ENCODE data around the gene CD72. TPM values are rescaled to one million over a fixed set of nuclear protein-coding genes. Genes with fewer than 3 reads are reported as not detected.
A peak's percentile ranks its signal among the peaks of the same experiment; 100 is the strongest.

Gene CD72
- 2.5 TPM for polyA plus RNA-seq (2013, experiment 1 of 4)
- 2.5 TPM for polyA plus RNA-seq (2013, experiment 2 of 4)
- polyA plus RNA-seq (2013, experiment 3 of 4), result 3.3 TPM
- 2.9 TPM for polyA plus RNA-seq (2013, experiment 4 of 4)

DNA sequence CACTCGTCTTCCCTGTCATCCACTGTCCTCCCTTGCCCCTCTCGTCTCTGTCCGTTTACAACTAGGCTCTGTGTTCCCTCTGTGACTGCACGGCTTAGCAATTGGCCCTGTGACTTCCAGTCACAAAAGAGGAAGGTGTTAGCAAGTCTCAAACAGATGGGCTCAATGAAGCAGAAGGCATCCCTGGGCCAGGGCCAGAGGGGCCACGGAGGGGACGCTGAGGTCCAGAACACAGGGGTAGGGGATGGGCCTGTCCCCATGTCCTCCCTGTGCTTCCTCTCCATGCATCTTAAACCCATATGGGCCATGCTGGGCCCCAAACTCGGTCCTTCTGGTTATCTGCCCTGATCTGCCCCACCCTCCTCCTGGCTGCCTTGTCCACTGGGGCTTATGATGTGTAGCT lies at the start of gene CD72:
Gene CD72 (minus strand): TSS at position 89 of the 403 bp plus-strand sequence. CDS start 110 bp downstream, outside the sequence.
- 84 to 86% methylated on average over 7 of the region's 7 CpGs for WGBS, 2 experiments

DNA sequence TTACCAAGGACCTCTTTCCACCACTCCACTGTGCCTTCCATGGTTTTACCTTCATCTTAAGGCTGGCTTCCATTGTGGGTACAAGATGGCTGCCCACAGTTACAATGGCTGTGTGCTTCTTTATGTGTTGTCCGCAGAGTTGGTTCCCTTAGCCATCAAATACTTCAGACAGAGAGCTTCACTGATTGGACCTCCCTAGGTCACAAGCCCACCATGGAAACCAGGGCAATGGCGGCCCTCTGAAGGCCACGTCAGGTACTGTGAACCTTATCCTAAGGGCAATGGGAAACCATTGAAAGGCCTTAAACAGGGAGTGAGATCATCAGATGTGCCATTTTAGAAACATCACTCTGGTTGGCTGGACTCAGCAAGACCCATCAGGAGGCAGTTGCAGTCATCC lies 49.7 kb upstream of the CD72 start:
- Histone ChIP-seq H3K9me3 (ENCODE audit: control insufficient read depth, low read length) (no peaks in the 10 kb centered on the region), H3K27ac (ENCODE audit: insufficient read depth, low read depth, low read length, poor library complexity, severe bottlenecking) (no peak overlapping the region), H3K4me1 (ENCODE audit: control insufficient read depth, insufficient read depth, low read length) (peaks cover 11% of the 10 kb centered on the region), H3K36me3 (ENCODE audit: control insufficient read depth, insufficient read depth, low read length) (peaks cover 4% of the 10 kb centered on the region), H3K4me3 (ENCODE audit: insufficient read depth, low read depth, low read length) (no peak overlapping the region), H3K27me3 (ENCODE audit: control insufficient read depth, insufficient read depth, low read length, poor library complexity, severe bottlenecking) (no peaks in the 10 kb centered on the region)
- 93 to 94% methylated on average over 3 of the region's 3 CpGs for WGBS, 2 experiments

More for the DNA sequence above, at the start of gene CD72:
- H3K36me3 ChIP-seq (ENCODE audit: control insufficient read depth, insufficient read depth, low read length), result no peaks in the 10 kb centered on the region
- H3K27ac ChIP-seq (ENCODE audit: insufficient read depth, low read depth, low read length, poor library complexity, severe bottlenecking), result no peak within 1 kb of the TSS
- H3K4me1 ChIP-seq (ENCODE audit: control insufficient read depth, insufficient read depth, low read length), result no peaks in the 10 kb centered on the region
- H3K27me3 ChIP-seq (ENCODE audit: control insufficient read depth, insufficient read depth, low read length, poor library complexity, severe bottlenecking), result peaks cover 42% of the 10 kb centered on the region
- H3K9me3 ChIP-seq (ENCODE audit: control insufficient read depth, low read length), result no peaks in the 10 kb centered on the region
- peak within 1 kb of the TSS; percentile 34 for H3K4me3 ChIP-seq (ENCODE audit: insufficient read depth, low read depth, low read length)

DNA sequence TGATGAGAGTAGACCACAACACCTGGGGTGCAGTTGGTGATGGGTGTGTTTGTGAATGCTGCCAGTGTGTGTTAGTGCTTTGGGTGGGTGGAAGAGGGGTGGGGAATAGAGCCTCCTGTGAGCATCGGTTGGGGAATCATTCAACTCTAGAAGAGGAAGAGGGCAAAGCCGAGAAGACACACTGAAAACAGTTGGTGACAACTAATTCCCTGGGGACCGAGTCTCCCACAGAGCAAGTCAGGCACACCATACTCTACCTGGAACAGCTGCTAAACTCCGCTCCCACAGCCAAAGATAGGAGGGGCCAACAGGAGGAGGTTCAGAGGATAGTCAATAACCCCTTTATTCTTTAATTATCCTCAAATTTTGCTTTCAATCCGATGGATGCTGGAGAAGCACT lies 48.3 kb upstream of the CD72 start:
- 79 to 95% methylated on average over 5 of the region's 5 CpGs for WGBS, 2 experiments
- no peak overlapping the region for H3K27ac ChIP-seq (ENCODE audit: insufficient read depth, low read depth, low read length, poor library complexity, severe bottlenecking)

DNA sequence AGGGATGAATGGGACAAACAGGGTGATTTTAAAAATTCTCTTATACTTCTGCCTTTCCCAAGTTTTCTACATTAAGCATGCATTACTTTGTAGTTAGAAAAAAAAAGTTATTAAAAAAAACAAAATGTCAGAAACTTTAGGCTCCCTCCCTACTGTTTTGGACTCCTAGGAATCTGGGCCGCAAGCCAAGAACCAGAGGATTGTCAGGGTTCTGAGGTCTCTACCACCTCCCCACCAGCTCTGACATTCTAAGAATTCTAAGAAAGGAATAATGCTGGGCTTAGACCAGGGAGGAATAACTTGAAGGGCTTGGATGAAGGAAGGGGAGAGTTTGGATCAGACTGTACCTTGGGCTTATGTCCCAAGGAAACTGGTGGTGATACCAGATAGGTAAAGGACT lies 47.8 kb upstream of the CD72 start:
- Histone ChIP-seq H3K9me3 (ENCODE audit: control insufficient read depth, low read length) (no peaks in the 10 kb centered on the region), H3K27me3 (ENCODE audit: control insufficient read depth, insufficient read depth, low read length, poor library complexity, severe bottlenecking) (no peaks in the 10 kb centered on the region), H3K4me3 (ENCODE audit: insufficient read depth, low read depth, low read length) (no peak overlapping the region), H3K27ac (ENCODE audit: insufficient read depth, low read depth, low read length, poor library complexity, severe bottlenecking) (no peak overlapping the region), H3K36me3 (ENCODE audit: control insufficient read depth, insufficient read depth, low read length) (peaks cover 15% of the 10 kb centered on the region), H3K4me1 (ENCODE audit: control insufficient read depth, insufficient read depth, low read length) (peaks cover 11% of the 10 kb centered on the region)
- 90 to 100% methylated on average over 1 of the region's 1 CpG for WGBS, 2 experiments

More for the DNA sequence above, 48.3 kb upstream of the CD72 start:
- Histone ChIP-seq H3K27me3 (ENCODE audit: control insufficient read depth, insufficient read depth, low read length, poor library complexity, severe bottlenecking) (no peaks in the 10 kb centered on the region), H3K4me3 (ENCODE audit: insufficient read depth, low read depth, low read length) (no peak overlapping the region), H3K4me1 (ENCODE audit: control insufficient read depth, insufficient read depth, low read length) (peaks cover 11% of the 10 kb centered on the region), H3K36me3 (ENCODE audit: control insufficient read depth, insufficient read depth, low read length) (peaks cover 14% of the 10 kb centered on the region), H3K9me3 (ENCODE audit: control insufficient read depth, low read length) (no peaks in the 10 kb centered on the region)

GRCh38 chr9:35665471-35665818 lies 47.2 kb upstream of the CD72 start:
- Histone ChIP-seq H3K4me3 (ENCODE audit: insufficient read depth, low read depth, low read length) (peak overlapping the region; percentile 69), H3K4me1 (ENCODE audit: control insufficient read depth, insufficient read depth, low read length) (peaks cover 11% of the 10 kb centered on the region), H3K36me3 (ENCODE audit: control insufficient read depth, insufficient read depth, low read length) (peaks cover 21% of the 10 kb centered on the region), H3K27me3 (ENCODE audit: control insufficient read depth, insufficient read depth, low read length, poor library complexity, severe bottlenecking) (no peaks in the 10 kb centered on the region), H3K27ac (ENCODE audit: insufficient read depth, low read depth, low read length, poor library complexity, severe bottlenecking) (no peak overlapping the region), H3K9me3 (ENCODE audit: control insufficient read depth, low read length) (no peaks in the 10 kb centered on the region)
- WGBS, 2 experiments, result 79 to 80% methylated on average over 5 of the region's 5 CpGs

- peak within 1 kb of the TSS; percentile 69 for H3K4me3 ChIP-seq (ENCODE audit: insufficient read depth, low read depth, low read length)
- H3K27ac ChIP-seq (ENCODE audit: insufficient read depth, low read depth, low read length, poor library complexity, severe bottlenecking), result no peak within 1 kb of the TSS
- H3K9me3 ChIP-seq (ENCODE audit: control insufficient read depth, low read length), result no peaks in the 10 kb centered on the region
- peaks cover 11% of the 10 kb centered on the region for H3K4me1 ChIP-seq (ENCODE audit: control insufficient read depth, insufficient read depth, low read length)
- no peaks in the 10 kb centered on the region for H3K27me3 ChIP-seq (ENCODE audit: control insufficient read depth, insufficient read depth, low read length, poor library complexity, severe bottlenecking)
- WGBS, 2 experiments, result 8% methylated on average over 58 of the region's 58 CpGs
- H3K36me3 ChIP-seq (ENCODE audit: control insufficient read depth, insufficient read depth, low read length), result peaks cover 24% of the 10 kb centered on the region
Observed at GRCh38 chr9:35664531-35665470, 46.6 kb upstream of the CD72 start, which contains the start of gene ARHGEF39. Gene ARHGEF39, minus strand, starts transcription at chr9:35665195. Its CDS starts 26 bp downstream, at chr9:35665169.

DNA sequence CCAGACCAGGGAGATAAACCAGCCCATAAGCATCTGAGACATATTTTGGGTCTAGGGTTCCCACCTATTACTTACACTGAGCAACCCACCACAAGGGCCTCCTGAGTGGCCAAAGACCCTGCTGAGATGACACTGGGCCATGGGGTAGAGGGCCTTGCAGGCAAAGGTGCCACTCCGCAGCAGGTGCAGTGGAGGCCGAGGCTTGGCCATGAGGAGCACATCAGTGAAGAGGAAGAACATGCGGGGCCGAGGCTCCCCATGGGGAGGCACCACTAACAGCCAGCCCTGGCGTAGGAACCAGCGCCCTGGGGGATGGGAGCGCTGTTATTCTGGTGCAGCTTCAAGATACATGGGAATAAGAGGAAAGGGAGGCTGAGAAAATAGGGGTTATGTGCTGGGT lies 44.2 kb upstream of the CD72 start:
- Histone ChIP-seq H3K36me3 (ENCODE audit: control insufficient read depth, insufficient read depth, low read length) (peaks cover 24% of the 10 kb centered on the region), H3K9me3 (ENCODE audit: control insufficient read depth, low read length) (no peaks in the 10 kb centered on the region), H3K4me3 (ENCODE audit: insufficient read depth, low read depth, low read length) (no peak overlapping the region), H3K27ac (ENCODE audit: insufficient read depth, low read depth, low read length, poor library complexity, severe bottlenecking) (no peak overlapping the region), H3K4me1 (ENCODE audit: control insufficient read depth, insufficient read depth, low read length) (peaks cover 16% of the 10 kb centered on the region), H3K27me3 (ENCODE audit: control insufficient read depth, insufficient read depth, low read length, poor library complexity, severe bottlenecking) (no peaks in the 10 kb centered on the region)
- 96% methylated on average over 7 of the region's 7 CpGs for WGBS, 2 experiments

DNA sequence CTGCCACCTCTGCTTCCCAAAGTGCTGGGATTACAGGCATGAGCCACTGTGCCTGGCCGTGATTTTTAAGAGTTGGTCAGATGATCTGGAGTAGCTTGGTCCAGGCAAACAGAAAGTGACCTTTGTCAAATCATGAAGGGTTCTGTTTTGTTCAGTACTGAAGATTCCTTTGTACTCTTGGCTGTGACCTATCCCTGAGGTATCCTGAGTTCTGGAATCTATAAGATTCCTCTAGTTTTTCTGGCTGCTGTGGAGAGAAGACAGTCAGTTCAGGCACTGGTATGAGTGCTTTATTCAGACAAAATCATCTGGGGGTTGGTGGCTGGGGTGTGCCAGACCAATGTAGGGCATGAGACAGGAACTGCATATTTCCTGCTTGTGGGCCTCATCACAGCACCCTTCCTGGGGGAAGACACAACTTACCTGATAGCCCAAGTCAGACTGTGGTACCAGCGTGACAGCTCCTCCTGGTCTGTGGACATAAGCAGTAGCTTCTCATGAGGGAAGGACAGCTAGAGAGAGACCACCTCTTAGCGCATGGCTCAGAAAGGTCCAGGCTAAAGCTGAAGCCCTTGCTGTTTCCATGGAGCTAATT lies 43.6 kb upstream of the CD72 start:
- Histone ChIP-seq H3K27ac (ENCODE audit: insufficient read depth, low read depth, low read length, poor library complexity, severe bottlenecking) (no peak overlapping the region), H3K4me1 (ENCODE audit: control insufficient read depth, insufficient read depth, low read length) (peaks cover 16% of the 10 kb centered on the region), H3K4me3 (ENCODE audit: insufficient read depth, low read depth, low read length) (no peak overlapping the region), H3K36me3 (ENCODE audit: control insufficient read depth, insufficient read depth, low read length) (peaks cover 24% of the 10 kb centered on the region), H3K9me3 (ENCODE audit: control insufficient read depth, low read length) (no peaks in the 10 kb centered on the region), H3K27me3 (ENCODE audit: control insufficient read depth, insufficient read depth, low read length, poor library complexity, severe bottlenecking) (peaks cover 2% of the 10 kb centered on the region)
- WGBS, 2 experiments, result 94 to 95% methylated on average over 3 of the region's 3 CpGs

GRCh38 chr9:35660966-35661415 lies 42.8 kb upstream of the CD72 start:
- H3K4me1 ChIP-seq (ENCODE audit: control insufficient read depth, insufficient read depth, low read length), result peaks cover 16% of the 10 kb centered on the region
- H3K4me3 ChIP-seq (ENCODE audit: insufficient read depth, low read depth, low read length), result no peak overlapping the region
- peaks cover 10% of the 10 kb centered on the region for H3K27me3 ChIP-seq (ENCODE audit: control insufficient read depth, insufficient read depth, low read length, poor library complexity, severe bottlenecking)
- peaks cover 24% of the 10 kb centered on the region for H3K36me3 ChIP-seq (ENCODE audit: control insufficient read depth, insufficient read depth, low read length)
- H3K9me3 ChIP-seq (ENCODE audit: control insufficient read depth, low read length), result no peaks in the 10 kb centered on the region
- H3K27ac ChIP-seq (ENCODE audit: insufficient read depth, low read depth, low read length, poor library complexity, severe bottlenecking), result peak overlapping the region; percentile 9
- WGBS, 2 experiments, result 74 to 79% methylated on average over 9 of the region's 9 CpGs

- peaks cover 24% of the 10 kb centered on the region for H3K36me3 ChIP-seq (ENCODE audit: control insufficient read depth, insufficient read depth, low read length)
- peak overlapping the region; percentile 84 for H3K4me3 ChIP-seq (ENCODE audit: insufficient read depth, low read depth, low read length)
- H3K27me3 ChIP-seq (ENCODE audit: control insufficient read depth, insufficient read depth, low read length, poor library complexity, severe bottlenecking), result peaks cover 10% of the 10 kb centered on the region
- 89 to 92% methylated on average over 3 of the region's 3 CpGs for WGBS, 2 experiments
- peaks cover 13% of the 10 kb centered on the region for H3K4me1 ChIP-seq (ENCODE audit: control insufficient read depth, insufficient read depth, low read length)
- H3K9me3 ChIP-seq (ENCODE audit: control insufficient read depth, low read length), result no peaks in the 10 kb centered on the region
- no peak overlapping the region for H3K27ac ChIP-seq (ENCODE audit: insufficient read depth, low read depth, low read length, poor library complexity, severe bottlenecking)
Observed at GRCh38 chr9:35659340-35659739, 41.1 kb upstream of the CD72 start.
